Activated CD4-positive, alpha-beta T cell treated with anti-CD3 and anti-CD28 coated beads for 1 hour (primary cell): ENCODE data around the gene IMMP2L.
"Not testable (repeated sequence)": the region's sequence is repeated elsewhere in the genome, so short reads cannot be mapped to it uniquely, and the experiment has no call there.

Experiments
- DNase-seq: peaks from one replicate; pipeline ENCODE4 v3.0.0-alpha.2; 2020

The IMMP2L gene

GRCh38 chr7:110962374-110962773 lies 599.9 kb downstream of the IMMP2L start:
- DNase-seq, result no peak

- no peak for DNase-seq
Measured at GRCh38 chr7:110960811-110961210, 601.5 kb downstream of the IMMP2L start.

GRCh38 chr7:110948280-110948679 lies 614.0 kb downstream of the IMMP2L start:
- no peak for DNase-seq

GRCh38 chr7:110947408-110947807 lies 614.9 kb downstream of the IMMP2L start:
- DNase-seq, result no peak

GRCh38 chr7:110944966-110945644 lies 617.2 kb downstream of the IMMP2L start:
- DNase-seq, result no peak

GRCh38 chr7:110944448-110944847 lies 617.8 kb downstream of the IMMP2L start:
- no peak for DNase-seq

- no peak for DNase-seq
Measured at GRCh38 chr7:110943701-110944345, 618.5 kb downstream of the IMMP2L start.

- DNase-seq, result no peak
Measured at GRCh38 chr7:110941385-110941784, 620.9 kb downstream of the IMMP2L start.

GRCh38 chr7:110940756-110941155 lies 621.5 kb downstream of the IMMP2L start:
- DNase-seq, result no peak

- no peak for DNase-seq
Measured at GRCh38 chr7:110938165-110938564, 624.1 kb downstream of the IMMP2L start.

GRCh38 chr7:110936665-110937064 lies 625.6 kb downstream of the IMMP2L start:
- not testable (repeated sequence) for DNase-seq

- DNase-seq, result no peak
Measured at GRCh38 chr7:110929480-110930249, 632.6 kb downstream of the IMMP2L start.

- no peak for DNase-seq
Measured at GRCh38 chr7:110922906-110923305, 639.4 kb downstream of the IMMP2L start.

- DNase-seq, result no peak
Measured at GRCh38 chr7:110921595-110922151, 640.6 kb downstream of the IMMP2L start.

GRCh38 chr7:110918949-110919548 lies 643.2 kb downstream of the IMMP2L start:
- no peak for DNase-seq

GRCh38 chr7:110914263-110914662 lies 648.0 kb downstream of the IMMP2L start:
- DNase-seq, result no peak

- no peak for DNase-seq
Measured at GRCh38 chr7:110911632-110912031, 650.7 kb downstream of the IMMP2L start.

GRCh38 chr7:110909117-110909516 lies 653.2 kb downstream of the IMMP2L start:
- no peak for DNase-seq

- no peak for DNase-seq
Measured at GRCh38 chr7:110905773-110906566, 656.3 kb downstream of the IMMP2L start.

- DNase-seq, result no peak
Measured at GRCh38 chr7:110898516-110898915, 663.8 kb downstream of the IMMP2L start.

- no peak for DNase-seq
Measured at GRCh38 chr7:110897538-110897937, 664.8 kb downstream of the IMMP2L start.

- DNase-seq, result no peak
Measured at GRCh38 chr7:110894111-110894510, 668.2 kb downstream of the IMMP2L start.
